H9 (cell line): ENCODE measurements around the gene INPP5F. TPM values are rescaled to one million over a fixed set of nuclear protein-coding genes. Genes with fewer than 3 reads are reported as not detected.
"Not testable (repeated sequence)": the region's sequence is repeated elsewhere in the genome, so short reads cannot be mapped to it uniquely, and the experiment has no call there.

ENCODE experiments used
- DNase-seq: peaks from one replicate; pipeline ENCODE4 v3.0.0-alpha.2; 2017
- H2AFZ ChIP-seq: one replicate; pipeline ENCODE4 v1.6.1; 2013; ENCODE audit warnings: mild to moderate bottlenecking, low read length, control low read depth, moderate library complexity
- H2AK5ac ChIP-seq: 2 replicates; pipeline ENCODE4 v1.6.1; 2013; ENCODE audit warnings: low read length, control low read depth, mixed read lengths; ENCODE audit not compliant: insufficient read length
- H2BK120ac ChIP-seq: one replicate; pipeline ENCODE4 v1.6.1; 2013; ENCODE audit warnings: low read depth, mild to moderate bottlenecking, low read length, control low read depth, inconsistent platforms; ENCODE audit not compliant: poor library complexity, severe bottlenecking
- H2BK12ac ChIP-seq: 2 replicates; pipeline ENCODE4 v1.6.1; 2013; ENCODE audit warnings: low read length, control low read depth, mixed read lengths, low read depth; ENCODE audit not compliant: insufficient read length
- H2BK15ac ChIP-seq: 2 replicates; pipeline ENCODE4 v1.6.1; 2013; ENCODE audit warnings: low read depth, low read length, control low read depth
- H2BK20ac ChIP-seq: one replicate; pipeline ENCODE4 v1.6.1; 2013; ENCODE audit warnings: low read depth, mild to moderate bottlenecking, low read length, control low read depth, inconsistent platforms; ENCODE audit not compliant: poor library complexity, severe bottlenecking
- H2BK5ac ChIP-seq: 2 replicates; pipeline ENCODE4 v1.6.1; 2013; ENCODE audit warnings: low read length, control low read depth, mixed read lengths; ENCODE audit not compliant: insufficient read length
- H3K14ac ChIP-seq: 2 replicates; pipeline ENCODE4 v1.6.1; 2013; ENCODE audit warnings: low read length, control low read depth; ENCODE audit not compliant: insufficient read depth
- H3K18ac ChIP-seq: 2 replicates; pipeline ENCODE4 v1.6.1; 2013; ENCODE audit warnings: low read depth, mild to moderate bottlenecking, mixed read lengths, low read length, control low read depth; ENCODE audit not compliant: insufficient read length
- H3K23ac ChIP-seq: 2 replicates; pipeline ENCODE4 v1.6.1; 2013; ENCODE audit warnings: low read length, control low read depth, mixed read lengths, low read depth; ENCODE audit not compliant: insufficient read length
- H3K23me2 ChIP-seq: 2 replicates; pipeline ENCODE4 v1.6.1; 2013; ENCODE audit warnings: low read depth, mild to moderate bottlenecking, mixed read lengths, low read length, control low read depth; ENCODE audit not compliant: insufficient read length, poor library complexity, severe bottlenecking
- H3K27ac ChIP-seq: 2 replicates; pipeline ENCODE4 v1.5.1; 2013; ENCODE audit warnings: low read length, control low read depth, mixed read lengths, low read depth; ENCODE audit not compliant: insufficient read length
- H3K27me3 ChIP-seq: 2 replicates; pipeline ENCODE4 v1.6.1; 2013; ENCODE audit warnings: low read length, control low read depth, inconsistent platforms; ENCODE audit not compliant: insufficient read depth
- H3K4ac ChIP-seq: 2 replicates; pipeline ENCODE4 v1.6.1; 2013; ENCODE audit warnings: low read depth, mild to moderate bottlenecking, control low read depth, inconsistent platforms, low read length, moderate library complexity
- H3K4me1 ChIP-seq: 2 replicates; pipeline ENCODE4 v1.6.1; 2013; ENCODE audit warnings: low read length, control low read depth, inconsistent platforms; ENCODE audit not compliant: insufficient read depth
- H3K4me2 ChIP-seq: 2 replicates; pipeline ENCODE4 v1.6.1; 2013; ENCODE audit warnings: low read length, control low read depth, mixed read lengths; ENCODE audit not compliant: insufficient read length, insufficient read depth
- H3K56ac ChIP-seq: 2 replicates; pipeline ENCODE4 v1.6.1; 2013; ENCODE audit warnings: low read depth, mild to moderate bottlenecking, mixed read lengths, low read length, control low read depth; ENCODE audit not compliant: insufficient read length
- H3K79me1 ChIP-seq: 2 replicates; pipeline ENCODE4 v1.6.1; 2013; ENCODE audit warnings: low read depth, mild to moderate bottlenecking, moderate library complexity, low read length, control low read depth, inconsistent platforms; ENCODE audit not compliant: insufficient read depth, poor library complexity, severe bottlenecking
- H3K79me2 ChIP-seq: 2 replicates; pipeline ENCODE4 v1.6.1; 2013; ENCODE audit warnings: low read length, control low read depth, inconsistent platforms; ENCODE audit not compliant: insufficient read depth
- H3K9ac ChIP-seq: 2 replicates; pipeline ENCODE4 v1.6.1; 2013; ENCODE audit warnings: low read length, control low read depth, mixed read lengths; ENCODE audit not compliant: insufficient read length; ENCODE audit errors: extremely low read depth
- H3K9me3 ChIP-seq: one replicate; pipeline ENCODE4 v1.6.1; 2013; ENCODE audit warnings: low read depth, low read length, inconsistent platforms; ENCODE audit not compliant: control insufficient read depth
- H3T11ph ChIP-seq: one replicate; pipeline ENCODE4 v1.6.1; 2013; ENCODE audit warnings: mild to moderate bottlenecking, low read length, control low read depth, inconsistent platforms
- H4K20me1 ChIP-seq: one replicate; pipeline ENCODE4 v1.6.1; 2013; ENCODE audit not compliant: control insufficient read depth, insufficient read length, insufficient read depth
- H4K5ac ChIP-seq: 2 replicates; pipeline ENCODE4 v1.6.1; 2013; ENCODE audit warnings: low read depth, mild to moderate bottlenecking, mixed read lengths, low read length, control low read depth; ENCODE audit not compliant: insufficient read length
- H4K8ac ChIP-seq: replicated peaks from 2 replicates; pipeline ENCODE4 v1.6.1; 2013; ENCODE audit warnings: low read length, control low read depth, mixed read lengths, low read depth; ENCODE audit not compliant: insufficient read length
- H4K91ac ChIP-seq: 2 replicates; pipeline ENCODE4 v1.6.1; 2013; ENCODE audit warnings: low read depth, mild to moderate bottlenecking, moderate library complexity, mixed read lengths, low read length, control low read depth; ENCODE audit not compliant: insufficient read length
- H3K27ac Mint-ChIP-seq, 3 experiments: 2 replicates in 2 of 3; 3 replicates in 1 of 3; pipeline ENCODE4 v1.8.0; 2020 to 2021; ENCODE audit warnings: mixed read lengths in 3 of 3, mild to moderate bottlenecking in 1 of 3, moderate library complexity in 1 of 3
- H3K27me3 Mint-ChIP-seq: 2 replicates; pipeline ENCODE4 v1.8.0; 2021; ENCODE audit warnings: low read depth, mild to moderate bottlenecking, moderate library complexity, mixed read lengths
- H3K36me3 Mint-ChIP-seq, 3 experiments: 2 replicates in 2 of 3; 3 replicates in 1 of 3; pipeline ENCODE4 v1.8.0; 2020 to 2021; ENCODE audit warnings: low read depth in 3 of 3, mixed read lengths in 3 of 3; ENCODE audit not compliant: insufficient read depth in 1 of 3
- H3K4me1 Mint-ChIP-seq, 2 experiments: 2 replicates each; pipeline ENCODE4 v1.8.0; 2020; ENCODE audit warnings: mixed read lengths in 2 of 2
- H3K4me3 Mint-ChIP-seq, 2 experiments: 2 replicates in 1 of 2; 3 replicates in 1 of 2; pipeline ENCODE4 v1.8.0; 2020 to 2021; ENCODE audit warnings: mild to moderate bottlenecking in 2 of 2, mixed read lengths in 2 of 2, moderate library complexity in 1 of 2
- H3K9me3 Mint-ChIP-seq, 2 experiments: 2 replicates in 1 of 2; 3 replicates in 1 of 2; pipeline ENCODE4 v1.8.0; 2020; ENCODE audit warnings: mild to moderate bottlenecking in 2 of 2, mixed read lengths in 2 of 2, moderate library complexity in 1 of 2
- whole genome bisulfite sequencing: extraction: QIAGEN DNeasy Blood & Tissue Kit; methylation state at CpG from one replicate; pipeline ENCODE4 v1.1.7; 2013; ENCODE audit warnings: missing lambda C conversion rate, low lambda C conversion rate, mixed read lengths; ENCODE audit not compliant: insufficient read length; ENCODE audit errors: extremely low coverage; 5-methylcytosine and 5-hydroxymethylcytosine counted together
- total RNA-seq: library from RNA; stranded (reverse); gene quantifications from 2 replicates; pipeline ENCODE4 v1.2.1, GENCODE V29; 2021

INPP5F gene
- total RNA-seq, 1 experiment from 2014 or later: 108 TPM

GRCh38 chr10:119710935-119711334 lies 14.9 kb upstream of the INPP5F start:
- Mint-ChIP-seq H3K36me3 (peaks cover 15 to 41% (median 19%) of the 10 kb centered on the region in 3 experiments), H3K9me3 (peaks cover 43 to 52% of the 10 kb centered on the region in 2 experiments), H3K4me1 (peaks cover 12 to 18% of the 10 kb centered on the region in 2 experiments)
- H2BK12ac ChIP-seq, H4K5ac ChIP-seq, H3K27ac ChIP-seq, H2BK5ac ChIP-seq, H3K9ac ChIP-seq, H3K79me2 ChIP-seq, H3K27me3 Mint-ChIP-seq, H3K9me3 ChIP-seq, H3K23ac ChIP-seq, H3K4ac ChIP-seq, H3K4me3 Mint-ChIP-seq, H3K79me1 ChIP-seq, DNase-seq, H3K4me1 ChIP-seq, H3K18ac ChIP-seq, H4K8ac ChIP-seq, H3K23me2 ChIP-seq, H3K56ac ChIP-seq, H4K20me1 ChIP-seq, H2BK20ac ChIP-seq, H3K4me2 ChIP-seq, H2AK5ac ChIP-seq, H3T11ph ChIP-seq, H3K14ac ChIP-seq, H3K27me3 ChIP-seq, H2BK120ac ChIP-seq, H2BK15ac ChIP-seq, H4K91ac ChIP-seq, H2AFZ ChIP-seq, H3K27ac Mint-ChIP-seq: not testable (repeated sequence)
- WGBS: no CpG with 5 or more reads among the region's 1 CpG
